Skeletal muscle satellite cell (primary cell): ENCODE results near the gene COQ10B.
A peak's percentile ranks its signal among the peaks of the same experiment; 100 is the strongest.
"Not testable (repeated sequence)": the region's sequence is repeated elsewhere in the genome, so short reads cannot be mapped to it uniquely, and the experiment has no call there.

Source experiments
- H3K27me3 ChIP-seq: 2 replicates; pipeline ENCODE4 v1.7.0; 2013; ENCODE audit warnings: low read length; ENCODE audit not compliant: control insufficient read depth, insufficient read depth
- H3K36me3 ChIP-seq: 2 replicates; pipeline ENCODE4 v1.7.0; 2013; ENCODE audit warnings: mild to moderate bottlenecking, control low read depth, low read length; ENCODE audit not compliant: insufficient read depth
- H3K4me1 ChIP-seq: 2 replicates; pipeline ENCODE4 v1.7.0; 2013; ENCODE audit warnings: low read length; ENCODE audit not compliant: control insufficient read depth, insufficient read depth
- H3K4me2 ChIP-seq: 2 replicates; pipeline ENCODE4 v1.7.0; 2013; ENCODE audit warnings: mild to moderate bottlenecking, low read length
- H3K4me3 ChIP-seq: 2 replicates; pipeline ENCODE4 v1.7.0; 2013; ENCODE audit warnings: low read length
- H3K9ac ChIP-seq: 2 replicates; pipeline ENCODE4 v1.7.0; 2013; ENCODE audit warnings: mild to moderate bottlenecking, low read depth, low read length, moderate library complexity
- H3K9me3 ChIP-seq: replicated peaks from 2 replicates; pipeline ENCODE4 v1.7.0; 2013; ENCODE audit warnings: mild to moderate bottlenecking, control low read depth, low read length

COQ10B gene

GRCh38 chr2:197453914-197454398 lies 604 bp downstream of the COQ10B start:
- Histone ChIP-seq H3K4me2 (peak overlapping the region; percentile 72), H3K4me3 (peak overlapping the region; percentile 76), H3K27me3 (no peaks in the 10 kb centered on the region), H3K9ac (peak overlapping the region; percentile 95), H3K36me3 (no peaks in the 10 kb centered on the region), H3K9me3 (no peaks in the 10 kb centered on the region), H3K4me1 (peaks cover 20% of the 10 kb centered on the region)

GRCh38 chr2:197454923-197455322 lies 1.6 kb downstream of the COQ10B start:
- no peaks in the 10 kb centered on the region for H3K27me3 ChIP-seq
- H3K4me1 ChIP-seq = peaks cover 20% of the 10 kb centered on the region
- peak overlapping the region; percentile 72 for H3K4me2 ChIP-seq
- H3K4me3 ChIP-seq = peak overlapping the region; percentile 76
- peaks cover 3% of the 10 kb centered on the region for H3K36me3 ChIP-seq
- H3K9ac ChIP-seq = peak overlapping the region; percentile 95
- H3K9me3 ChIP-seq = no peaks in the 10 kb centered on the region

GRCh38 chr2:197455428-197455827 lies 2.1 kb downstream of the COQ10B start:
- Histone ChIP-seq H3K4me1 (peaks cover 20% of the 10 kb centered on the region), H3K36me3 (peaks cover 8% of the 10 kb centered on the region), H3K4me2 (peak overlapping the region; percentile 72), H3K27me3 (no peaks in the 10 kb centered on the region), H3K9ac (no peak overlapping the region), H3K4me3 (peak overlapping the region; percentile 76), H3K9me3 (no peaks in the 10 kb centered on the region)

- Histone ChIP-seq H3K27me3 (no peaks in the 10 kb centered on the region), H3K9ac (no peak overlapping the region), H3K36me3 (peaks cover 38% of the 10 kb centered on the region), H3K4me1 (peaks cover 11% of the 10 kb centered on the region), H3K4me2 (no peak overlapping the region), H3K4me3 (no peak overlapping the region), H3K9me3 (no peaks in the 10 kb centered on the region)
Measured at GRCh38 chr2:197460649-197461048, 7.3 kb downstream of the COQ10B start.

- H3K36me3 ChIP-seq = peaks cover 40% of the 10 kb centered on the region
- H3K4me2 ChIP-seq = no peak overlapping the region
Measured at GRCh38 chr2:197461057-197461456, 7.7 kb downstream of the COQ10B start.

GRCh38 chr2:197464175-197464574 lies 10.8 kb downstream of the COQ10B start:
- H3K36me3 ChIP-seq = peaks cover 67% of the 10 kb centered on the region
- H3K9ac ChIP-seq = no peak overlapping the region
- no peak overlapping the region for H3K4me2 ChIP-seq
- H3K9me3 ChIP-seq = no peaks in the 10 kb centered on the region
- no peaks in the 10 kb centered on the region for H3K27me3 ChIP-seq
- H3K4me1 ChIP-seq = peaks cover 7% of the 10 kb centered on the region
- H3K4me3 ChIP-seq = no peak overlapping the region

More at GRCh38 chr2:197461057-197461456, 7.7 kb downstream of the COQ10B start:
- H3K4me1 ChIP-seq = peaks cover 11% of the 10 kb centered on the region
- no peaks in the 10 kb centered on the region for H3K9me3 ChIP-seq
- no peaks in the 10 kb centered on the region for H3K27me3 ChIP-seq
- no peak overlapping the region for H3K4me3 ChIP-seq
- no peak overlapping the region for H3K9ac ChIP-seq

GRCh38 chr2:197472166-197472565 lies 18.8 kb downstream of the COQ10B start:
- no peaks in the 10 kb centered on the region for H3K9me3 ChIP-seq
- no peaks in the 10 kb centered on the region for H3K4me1 ChIP-seq

GRCh38 chr2:197477797-197478196 lies 24.4 kb downstream of the COQ10B start:
- Histone ChIP-seq H3K4me2 (no peak overlapping the region), H3K36me3 (peaks cover 51% of the 10 kb centered on the region), H3K4me1 (no peaks in the 10 kb centered on the region), H3K9me3 (no peaks in the 10 kb centered on the region), H3K9ac (no peak overlapping the region), H3K4me3 (no peak overlapping the region), H3K27me3 (no peaks in the 10 kb centered on the region)

More at GRCh38 chr2:197472166-197472565, 18.8 kb downstream of the COQ10B start:
- Histone ChIP-seq H3K4me3 (no peak overlapping the region), H3K27me3 (no peaks in the 10 kb centered on the region), H3K36me3 (peaks cover 69% of the 10 kb centered on the region), H3K9ac (no peak overlapping the region), H3K4me2 (no peak overlapping the region)

- Histone ChIP-seq H3K36me3 (peaks cover 44% of the 10 kb centered on the region), H3K9ac (no peak overlapping the region), H3K4me1 (no peaks in the 10 kb centered on the region), H3K9me3 (no peaks in the 10 kb centered on the region), H3K27me3 (no peaks in the 10 kb centered on the region), H3K4me3 (no peak overlapping the region), H3K4me2 (no peak overlapping the region)
Measured at GRCh38 chr2:197480165-197481036, 27.0 kb downstream of the COQ10B start.

GRCh38 chr2:197484248-197484647 lies 30.9 kb downstream of the COQ10B start:
- not testable (repeated sequence) for H3K27me3 ChIP-seq, H3K4me3 ChIP-seq, H3K4me1 ChIP-seq, H3K9me3 ChIP-seq, H3K4me2 ChIP-seq, H3K9ac ChIP-seq
- peaks cover 50% of the 10 kb centered on the region for H3K36me3 ChIP-seq

GRCh38 chr2:197486175-197486574 lies 32.8 kb downstream of the COQ10B start:
- Histone ChIP-seq H3K36me3 (peaks cover 61% of the 10 kb centered on the region), H3K4me1 (no peaks in the 10 kb centered on the region), H3K9me3 (no peaks in the 10 kb centered on the region)

GRCh38 chr2:197487385-197487784 lies 34.0 kb downstream of the COQ10B start:
- H3K9me3 ChIP-seq = no peaks in the 10 kb centered on the region
- no peak overlapping the region for H3K4me3 ChIP-seq
- no peak overlapping the region for H3K4me2 ChIP-seq
- H3K27me3 ChIP-seq = no peaks in the 10 kb centered on the region
- peaks cover 73% of the 10 kb centered on the region for H3K36me3 ChIP-seq
- no peak overlapping the region for H3K9ac ChIP-seq
- H3K4me1 ChIP-seq = no peaks in the 10 kb centered on the region

More at GRCh38 chr2:197486175-197486574, 32.8 kb downstream of the COQ10B start:
- Histone ChIP-seq H3K9ac (no peak overlapping the region), H3K4me2 (no peak overlapping the region), H3K27me3 (no peaks in the 10 kb centered on the region), H3K4me3 (no peak overlapping the region)
